Hematopoietic multipotent progenitor cell treated with erythropoietin and hydrocortisone succinate and interleukin-3 and kit ligand, for 6 days (in vitro differentiated cells): ENCODE results near the gene SRCAP.

Experiments
- DNase-seq: peaks from one replicate; pipeline ENCODE4 v3.0.0-alpha.2; 2015

The SRCAP gene

DNA sequence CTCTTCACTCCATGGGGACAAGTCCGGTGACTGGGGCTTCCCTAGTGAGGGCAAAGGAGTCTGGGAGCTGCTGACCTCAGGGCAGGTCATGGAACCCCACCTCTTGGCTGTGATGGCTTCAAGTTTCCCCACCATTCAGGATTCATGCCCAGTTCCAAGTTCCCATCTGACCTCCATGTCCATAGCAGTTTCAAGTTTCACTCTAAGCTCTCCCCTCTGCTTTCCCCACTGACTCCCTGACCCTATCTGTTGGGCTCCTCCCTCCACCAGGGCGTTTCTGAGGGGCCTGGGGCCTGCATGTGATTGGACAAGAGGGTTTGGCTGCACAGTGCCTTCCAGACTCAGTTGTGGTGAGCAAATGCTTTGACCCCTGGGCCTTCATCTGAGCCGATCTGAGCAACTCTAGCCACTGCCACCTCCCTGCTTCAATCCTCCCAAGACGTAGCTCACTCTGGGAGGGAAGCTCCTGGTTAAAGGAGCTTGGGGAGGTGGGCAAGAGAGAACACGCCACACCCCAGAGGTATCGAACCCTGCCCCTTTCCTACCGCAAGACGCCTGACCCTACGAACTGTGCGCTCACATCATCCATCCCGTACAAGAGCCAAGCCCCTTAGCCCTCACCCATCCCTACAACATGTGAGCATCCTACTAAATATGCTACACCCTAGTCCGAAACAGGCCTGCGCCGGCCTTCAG, 79.7 kb downstream of the SRCAP start:
- DNase-seq: peak; percentile 55

DNA sequence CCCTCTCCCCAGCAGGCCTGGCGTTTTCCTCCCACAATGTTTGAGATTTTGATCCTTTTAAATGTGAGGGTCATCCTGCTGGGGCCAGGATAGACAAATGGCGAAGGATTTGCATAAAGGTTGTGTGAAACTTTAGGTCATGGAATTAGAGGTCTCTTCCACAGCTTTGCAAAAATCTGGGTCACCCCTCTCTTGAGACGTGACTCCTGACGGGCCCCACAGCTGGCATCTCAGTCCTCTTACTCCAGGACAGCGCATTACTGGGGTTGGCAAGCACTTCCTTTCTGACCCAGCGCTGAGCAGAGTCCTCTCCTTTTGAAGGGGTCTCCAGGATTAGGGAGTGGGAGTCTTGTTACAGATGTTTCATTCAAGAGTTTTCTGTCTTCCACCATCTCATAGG, 80.6 kb downstream of the SRCAP start:
- DNase-seq: no peak

DNA sequence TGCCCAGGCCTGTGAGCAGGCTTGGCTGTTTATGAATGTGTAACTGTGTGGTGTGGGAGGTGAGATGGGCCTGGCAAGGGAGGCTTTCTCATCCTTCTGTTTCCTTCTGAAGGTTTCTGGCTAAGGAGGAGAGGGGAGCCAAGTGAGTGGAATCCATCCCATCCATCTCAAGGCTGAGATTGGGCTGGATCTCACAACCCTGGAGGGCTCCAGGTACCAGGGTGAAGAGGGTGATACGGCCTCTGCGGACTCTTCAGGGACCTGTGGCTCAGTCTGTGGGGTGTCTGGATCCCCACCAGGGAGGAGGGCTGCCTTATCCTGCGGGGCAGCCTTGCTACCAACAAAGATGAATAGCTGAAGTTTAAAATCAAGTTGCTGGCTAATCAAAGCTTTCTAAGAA, 81.0 kb downstream of the SRCAP start:
- DNase-seq: no peak

GRCh38 chr16:30780549-30780948, 81.6 kb downstream of the SRCAP start:
- DNase-seq: no peak

GRCh38 chr16:30782486-30783279, 83.7 kb downstream of the SRCAP start:
- no peak for DNase-seq

- no peak for DNase-seq
These were observed 84.5 kb downstream of the SRCAP start for GRCh38 chr16:30783280-30784109.

GRCh38 chr16:30784215-30784614, 85.2 kb downstream of the SRCAP start:
- DNase-seq: no peak

DNA sequence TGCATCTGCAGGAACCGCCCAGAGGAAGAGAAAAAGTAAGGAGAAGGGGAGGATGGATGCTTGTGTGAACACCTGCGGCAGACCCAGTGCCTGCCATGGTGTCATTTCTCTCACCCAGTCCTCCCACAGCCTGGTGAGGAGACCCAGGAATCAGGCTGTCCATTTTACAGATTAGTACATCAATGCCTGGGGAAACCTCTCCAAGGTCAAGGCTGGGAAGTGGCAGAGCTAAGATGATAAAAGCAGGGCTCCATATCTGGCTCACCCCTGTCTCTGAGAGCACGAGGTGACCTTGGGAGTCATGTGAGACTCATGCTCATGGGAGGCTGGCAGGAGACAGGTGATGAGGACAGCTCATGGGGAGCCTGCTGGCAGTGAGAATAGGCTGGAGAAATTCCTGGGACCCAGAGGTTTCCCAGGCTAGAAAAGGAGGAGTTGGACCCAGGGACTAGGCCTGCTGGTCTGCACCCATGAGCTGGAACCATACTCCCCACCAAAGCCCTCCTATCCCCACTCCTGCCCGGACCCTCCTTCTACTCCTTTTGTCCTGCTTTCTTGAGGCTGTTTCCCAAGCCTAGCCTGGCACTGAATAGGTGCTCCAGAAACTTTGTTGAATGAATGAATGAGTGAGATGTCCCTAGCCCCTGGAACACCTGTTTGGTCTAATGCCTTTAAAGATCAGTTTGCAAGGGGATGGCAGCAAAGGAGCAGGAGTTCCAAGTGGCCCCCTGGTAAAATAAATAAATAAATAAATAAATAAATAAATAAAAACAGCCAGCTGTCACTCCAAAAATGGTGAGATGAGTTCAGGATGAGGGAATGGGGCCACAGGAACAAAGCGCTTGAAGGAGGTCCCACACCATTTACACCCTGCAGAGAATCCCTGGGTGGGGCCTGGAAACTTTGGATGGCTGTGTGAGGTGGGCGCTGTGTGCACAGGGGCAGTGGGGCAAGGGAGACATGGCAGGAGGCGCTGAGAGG, 86.4 kb downstream of the SRCAP start:
- no peak for DNase-seq

GRCh38 chr16:30786115-30786935, 87.4 kb downstream of the SRCAP start:
- DNase-seq: peak; percentile 59

DNA sequence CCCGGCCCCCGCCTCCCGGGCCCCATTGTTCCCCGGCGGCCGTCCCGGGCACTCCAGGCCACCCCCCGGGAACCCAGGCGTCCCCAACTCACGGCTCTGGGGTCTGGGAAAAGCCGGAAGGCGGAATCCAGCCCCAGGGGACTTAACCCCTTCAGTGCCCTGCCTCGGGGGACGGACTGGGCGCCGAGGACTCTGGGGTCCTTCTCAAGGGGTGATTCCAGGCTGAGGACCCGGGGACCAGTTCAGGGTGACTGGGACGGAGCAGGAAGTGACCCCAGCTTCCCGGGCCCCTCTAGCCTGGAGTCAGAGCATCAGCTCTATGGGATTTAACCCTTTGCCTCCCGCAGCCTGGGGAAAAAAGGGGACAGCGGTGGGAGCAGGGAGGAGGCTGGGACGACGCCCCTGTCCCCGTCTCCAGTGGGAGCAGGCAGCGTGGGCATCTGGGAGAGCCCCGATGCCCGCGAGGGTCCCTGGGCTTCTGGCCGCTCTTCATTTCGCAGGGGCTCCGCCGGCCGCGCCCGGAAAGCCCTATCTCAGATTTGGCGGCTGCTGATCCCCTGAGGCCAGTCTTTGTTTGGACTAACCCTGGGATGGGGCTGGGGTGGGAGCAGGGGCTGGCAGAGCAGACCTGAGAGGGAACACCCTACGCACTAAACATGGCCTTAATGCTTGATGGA, 88.1 kb downstream of the SRCAP start, which contains the start of gene ZNF629:
ZNF629 (minus strand) TSS at position 270 of the 677 bp plus-strand sequence. CDS start 2,723 bp downstream, outside the sequence.
- peak; percentile 66 for DNase-seq

DNA sequence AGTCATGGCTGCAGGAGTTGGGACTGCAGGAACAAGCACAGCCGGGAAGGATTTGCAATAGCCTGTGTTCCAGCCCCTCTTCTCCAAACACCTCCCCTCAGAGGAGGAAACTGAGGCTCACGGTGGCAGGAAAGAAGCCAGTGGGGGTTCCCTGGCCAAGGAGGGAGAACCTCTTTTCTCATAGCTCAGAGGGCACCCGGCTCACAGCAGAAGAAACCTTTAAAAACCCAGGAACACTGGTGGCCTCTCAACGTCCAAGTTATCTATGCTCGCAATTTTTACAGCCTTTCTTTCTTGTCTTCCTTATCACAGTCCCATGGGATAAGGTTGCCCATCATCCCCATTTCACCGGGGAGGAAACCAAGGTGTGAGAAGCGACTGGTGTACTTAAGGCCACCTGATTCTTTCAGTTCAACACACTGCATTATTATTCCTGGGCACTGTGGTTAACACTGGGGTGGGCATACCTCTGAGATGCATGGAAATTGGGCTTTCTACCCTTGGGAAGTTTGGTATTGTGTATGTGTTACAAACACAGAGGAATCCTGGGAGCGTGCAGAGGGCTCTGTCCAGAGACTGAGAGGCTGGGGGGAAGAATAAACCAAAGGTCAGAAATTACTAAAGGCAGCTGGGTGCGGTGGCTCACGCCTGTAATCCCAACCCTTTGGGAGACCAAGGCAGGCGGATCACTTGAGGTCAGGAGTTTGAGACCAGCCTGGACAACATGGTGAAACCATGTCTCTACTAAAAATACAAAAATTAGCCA, 88.8 kb downstream of the SRCAP start:
- DNase-seq: no peak
